Cardiac septum (tissue), 1 donor: ENCODE measurements around the gene PPP1R12A. TPM values are rescaled to one million over a fixed set of nuclear protein-coding genes. Genes with fewer than 3 reads are reported as not detected.

Source experiments
- DNase-seq: peaks from one replicate; pipeline ENCODE4 v3.0.0-alpha.2; 2020; ENCODE audit warnings: low spot score
- intact Hi-C: fragments of 100-400 bp; cut with DNase I; formaldehyde crosslinking; loops from one replicate; pipeline ENCODE4 v1.14.0; 2022
- total RNA-seq: library from RNA; stranded (reverse); fragmentation: NEBNext Ultra II Directional; extraction: Animal tissue kit (Norgen Biotek cat#: 25700); gene quantifications from one replicate; pipeline ENCODE4 v1.2.1, GENCODE V29; 2021
- donor health status: DM: no; HTN: no; CAD: no.

The PPP1R12A gene
- total RNA-seq, 1 donor from 2014 or later: 63.3 TPM

- intact Hi-C loops: no loop called here
- DNase-seq: no peak
Observed at GRCh38 chr12:79857675-79858074, 77.2 kb downstream of the PPP1R12A start.

DNA sequence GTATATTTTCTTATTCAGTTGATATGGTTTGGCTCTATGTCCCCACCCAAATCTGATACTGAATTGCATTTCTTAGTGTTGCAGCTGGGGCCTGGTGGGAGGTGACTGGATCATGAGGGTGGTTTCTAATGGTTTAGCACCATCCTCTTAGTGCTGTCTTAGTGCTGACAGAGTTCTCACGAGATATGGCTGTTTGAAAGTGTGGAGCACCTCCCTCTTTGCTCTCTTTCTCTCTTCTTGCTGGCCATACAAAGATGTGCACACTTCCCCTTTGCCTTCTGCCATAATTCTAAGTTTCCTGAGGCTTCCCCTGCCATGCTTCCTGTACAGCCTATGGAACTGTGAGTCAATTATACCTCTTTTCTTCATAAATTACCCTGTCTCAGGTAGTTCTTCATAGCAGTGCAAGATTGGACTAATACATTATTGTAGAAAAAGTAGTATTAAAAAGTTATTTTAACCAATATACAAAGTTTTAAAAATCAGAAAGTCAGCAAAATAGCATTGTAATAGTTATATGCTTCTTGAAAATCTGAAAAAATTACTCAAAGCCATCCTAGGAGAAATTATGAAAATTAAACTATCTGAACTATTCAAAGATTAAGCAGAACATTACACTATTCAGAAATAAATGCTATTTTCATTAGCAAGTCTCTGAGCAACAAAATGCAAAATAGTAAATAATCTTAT lies 84.1 kb downstream of the PPP1R12A start:
- DNase-seq: no peak
- intact Hi-C loops: no loop called here

DNA sequence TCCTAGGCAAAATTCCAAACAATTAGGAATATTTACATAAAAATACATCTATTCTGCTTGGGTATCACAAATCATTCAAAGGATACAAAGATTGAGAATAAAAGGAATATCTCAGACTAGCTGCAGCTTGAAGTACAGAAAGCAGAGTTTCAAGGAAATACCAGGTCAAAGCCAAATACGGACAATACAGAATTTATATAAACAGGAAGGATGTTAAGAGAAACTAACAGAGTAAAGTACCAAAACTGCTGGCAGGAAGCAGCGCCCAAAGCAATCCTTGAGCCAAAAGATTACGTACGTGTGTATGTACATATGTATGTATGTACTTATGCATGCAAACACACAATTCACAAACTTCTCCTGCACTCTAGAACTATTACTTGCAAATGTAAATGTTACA lies 86.6 kb downstream of the PPP1R12A start:
- intact Hi-C loops: loop anchor here (10.0 kb wide), 1 partner anchor 336 kb away; no protein-coding TSS in a partner anchor
- DNase-seq: no peak

GRCh38 chr12:79847417-79847816 lies 87.5 kb downstream of the PPP1R12A start:
- DNase-seq: no peak
- intact Hi-C loops: loop anchor here (10.0 kb wide), 1 partner anchor 337 kb away; no protein-coding TSS in a partner anchor

DNA sequence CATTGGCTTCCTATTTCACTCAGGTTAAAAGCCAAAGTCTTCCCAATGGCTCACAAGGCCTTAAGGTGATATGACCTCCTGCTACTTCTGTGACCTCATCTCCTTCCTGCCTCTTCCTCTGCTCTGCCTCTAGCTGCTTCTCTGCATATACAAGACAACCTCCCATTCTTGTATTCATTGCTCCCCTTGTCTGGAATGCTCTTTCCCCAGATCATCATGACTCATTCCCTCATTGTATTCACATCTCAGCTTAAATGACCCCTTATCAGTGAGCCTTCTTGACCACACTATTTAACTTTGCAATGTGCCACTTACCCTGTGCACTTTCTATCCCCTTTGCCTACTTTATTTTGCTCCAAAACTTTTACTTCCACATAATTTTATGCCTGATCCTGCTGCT lies 90.2 kb downstream of the PPP1R12A start:
- intact Hi-C loops: loop anchor here (10.0 kb wide), 1 partner anchor 340 kb away; no protein-coding TSS in a partner anchor
- no peak for DNase-seq

DNA sequence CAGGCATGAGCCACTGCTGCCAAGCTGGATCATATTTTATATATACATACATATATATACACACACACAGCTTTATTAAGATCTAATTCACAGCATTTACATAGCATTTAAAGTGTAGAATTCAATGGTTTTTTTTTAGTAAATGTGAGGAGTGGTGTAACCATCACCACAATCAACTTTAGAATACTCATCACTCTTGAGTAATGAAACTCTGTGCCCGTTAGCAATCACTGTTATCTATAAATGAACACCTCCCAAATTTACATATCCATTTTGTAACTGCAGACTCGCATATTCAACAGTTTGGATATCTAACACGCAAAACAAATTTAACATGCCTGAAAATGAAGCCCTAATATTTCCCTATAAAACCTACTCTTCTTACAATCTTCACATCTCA lies 90.9 kb downstream of the PPP1R12A start:
- DNase-seq: no peak
- intact Hi-C loops: loop anchor here (10.0 kb wide), 1 partner anchor 341 kb away; no protein-coding TSS in a partner anchor

- intact Hi-C loops: loop anchor here (10.0 kb wide), 1 partner anchor 342 kb away; no protein-coding TSS in a partner anchor
- no peak for DNase-seq
Observed at GRCh38 chr12:79842630-79843029, 92.3 kb downstream of the PPP1R12A start.

DNA sequence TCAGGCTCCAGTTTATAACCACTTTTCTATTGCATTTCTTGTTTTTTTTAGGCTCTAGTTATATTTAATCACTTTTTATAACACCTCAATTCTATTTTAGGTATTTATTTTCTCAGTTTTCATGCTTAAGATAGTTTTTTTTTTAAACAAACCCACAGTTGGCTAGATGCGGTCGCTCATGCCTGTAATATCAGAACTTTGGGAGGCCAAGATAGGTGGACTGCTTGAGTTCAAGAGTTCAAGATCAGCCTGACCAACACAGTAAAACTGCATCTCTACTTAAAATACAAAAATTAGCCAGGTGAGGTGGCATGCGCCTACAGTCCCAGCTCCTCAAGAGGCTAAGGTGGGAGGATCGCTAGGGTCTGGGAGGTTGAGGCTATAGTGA lies 93.0 kb downstream of the PPP1R12A start:
- intact Hi-C loops: loop anchor here (10.0 kb wide), 1 partner anchor 343 kb away; no protein-coding TSS in a partner anchor

DNA sequence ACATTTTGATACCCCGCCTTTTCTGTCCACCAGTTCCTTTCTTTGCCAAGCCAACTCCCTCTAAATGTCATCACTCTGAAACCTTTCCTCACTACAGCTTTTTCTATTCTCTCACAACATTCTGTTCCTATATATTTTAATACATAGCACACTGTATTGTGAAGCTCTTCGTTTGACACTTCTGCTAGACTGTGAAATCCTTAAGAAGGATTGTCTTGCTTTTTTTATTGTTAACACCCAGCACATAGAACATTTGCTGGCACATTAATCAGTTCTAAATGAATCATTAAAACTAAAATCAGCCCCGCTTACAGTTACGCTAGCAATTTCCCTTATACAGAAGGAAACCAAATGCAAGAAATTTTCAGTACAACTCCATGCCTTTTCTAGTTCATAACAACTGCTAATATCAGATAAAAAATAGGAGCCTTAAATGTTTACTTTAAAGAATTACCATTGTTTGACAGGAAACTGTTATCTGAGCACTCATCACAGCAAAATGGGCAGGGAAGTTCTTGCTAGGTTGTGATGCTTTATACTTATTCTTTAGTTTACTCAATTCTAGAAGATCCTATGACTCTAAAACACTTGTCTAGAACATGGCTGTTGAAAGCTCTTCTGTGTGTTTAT lies 93.5 kb downstream of the PPP1R12A start:
- intact Hi-C loops: loop anchor here (10.0 kb wide), 1 partner anchor 343 kb away; no protein-coding TSS in a partner anchor
- DNase-seq: no peak

More for the DNA sequence above, 93.0 kb downstream of the PPP1R12A start:
- no peak for DNase-seq

- intact Hi-C loops: no loop called here
- DNase-seq: no peak
Observed at GRCh38 chr12:79838359-79838758, 96.5 kb downstream of the PPP1R12A start.

- intact Hi-C loops: no loop called here
- DNase-seq: no peak
Observed at GRCh38 chr12:79837575-79837974, 97.3 kb downstream of the PPP1R12A start.

DNA sequence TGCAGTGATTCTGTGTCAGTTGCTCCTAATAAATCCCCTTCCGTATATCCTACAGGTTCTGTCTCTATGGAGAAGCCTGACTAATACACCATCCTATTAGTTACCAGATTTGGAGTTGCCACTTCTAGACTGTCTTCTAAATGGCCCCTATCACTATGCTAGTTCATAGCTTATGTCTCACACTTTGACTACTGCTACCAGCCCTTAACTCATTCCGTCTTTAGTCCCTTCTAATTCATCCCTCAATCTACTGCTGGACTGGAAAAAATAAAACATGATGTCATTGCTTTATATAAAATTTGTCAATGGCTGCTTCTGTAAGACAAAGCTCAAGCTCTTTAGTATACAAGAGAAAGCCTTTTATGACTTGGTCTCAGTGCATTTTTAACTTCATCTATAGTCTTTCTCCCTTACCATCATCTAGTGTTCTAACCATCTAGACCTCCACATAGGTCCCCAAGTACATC lies 99.5 kb downstream of the PPP1R12A start:
- no peak for DNase-seq
- intact Hi-C loops: no loop called here

- DNase-seq: no peak
- intact Hi-C loops: no loop called here
Observed at GRCh38 chr12:79834712-79835376, 100.1 kb downstream of the PPP1R12A start.

DNA sequence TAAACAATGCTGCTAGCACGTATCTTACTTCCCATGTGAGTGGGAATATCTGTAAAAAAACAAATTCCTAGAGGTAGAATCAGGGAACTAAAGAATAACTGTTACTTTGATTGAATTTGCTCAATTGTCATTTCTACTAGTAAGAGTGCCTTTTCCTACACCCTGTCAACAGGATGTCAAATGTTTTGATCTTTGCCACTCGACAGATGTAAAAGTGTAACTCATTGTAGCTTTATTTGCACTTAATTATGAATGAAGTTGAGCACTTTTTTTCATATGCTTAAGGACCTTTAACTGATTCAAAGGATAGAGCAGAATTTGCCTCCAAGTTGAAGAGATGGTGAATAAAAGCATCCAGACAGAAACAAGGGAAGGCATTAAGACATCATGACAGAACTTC lies 104.5 kb downstream of the PPP1R12A start:
- intact Hi-C loops: no loop called here
- no peak for DNase-seq

DNA sequence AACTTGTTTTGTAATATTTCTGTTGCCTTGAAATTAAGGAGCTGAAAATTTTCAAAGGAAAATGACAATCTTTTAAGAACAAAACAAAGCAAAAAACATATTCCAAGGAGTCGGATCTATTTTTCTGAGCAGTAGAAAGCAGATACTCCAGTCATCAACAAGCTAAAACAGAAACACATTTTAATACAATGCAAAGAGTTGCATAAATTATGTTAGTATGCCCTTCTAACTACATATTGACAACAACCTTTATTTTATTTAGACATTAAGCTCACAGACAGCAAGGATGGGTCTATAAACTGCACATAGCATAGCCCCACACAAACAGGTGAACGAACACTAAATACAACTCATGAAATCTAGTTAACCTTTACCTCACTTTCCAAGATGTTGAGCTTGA lies 106.0 kb downstream of the PPP1R12A start:
- no peak for DNase-seq
- intact Hi-C loops: no loop called here

DNA sequence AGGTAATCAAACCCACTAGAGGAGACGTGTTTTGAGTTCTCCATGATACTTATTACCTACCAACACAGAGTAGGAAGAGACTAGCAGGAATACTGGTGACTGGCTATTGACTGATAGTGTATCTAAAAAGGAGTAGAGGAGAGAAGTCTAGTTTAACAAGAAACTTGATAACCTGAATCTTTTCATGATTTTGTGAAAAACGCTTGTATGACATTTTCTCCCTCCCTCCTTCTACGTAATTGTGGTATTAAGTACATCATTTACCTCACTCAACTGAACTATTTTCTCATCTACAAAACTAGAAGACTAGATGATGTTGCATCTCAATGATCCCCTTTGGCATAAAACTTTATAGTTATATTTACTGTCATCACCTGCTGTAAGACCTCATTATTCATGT lies 107.4 kb downstream of the PPP1R12A start:
- intact Hi-C loops: no loop called here
- DNase-seq: no peak

DNA sequence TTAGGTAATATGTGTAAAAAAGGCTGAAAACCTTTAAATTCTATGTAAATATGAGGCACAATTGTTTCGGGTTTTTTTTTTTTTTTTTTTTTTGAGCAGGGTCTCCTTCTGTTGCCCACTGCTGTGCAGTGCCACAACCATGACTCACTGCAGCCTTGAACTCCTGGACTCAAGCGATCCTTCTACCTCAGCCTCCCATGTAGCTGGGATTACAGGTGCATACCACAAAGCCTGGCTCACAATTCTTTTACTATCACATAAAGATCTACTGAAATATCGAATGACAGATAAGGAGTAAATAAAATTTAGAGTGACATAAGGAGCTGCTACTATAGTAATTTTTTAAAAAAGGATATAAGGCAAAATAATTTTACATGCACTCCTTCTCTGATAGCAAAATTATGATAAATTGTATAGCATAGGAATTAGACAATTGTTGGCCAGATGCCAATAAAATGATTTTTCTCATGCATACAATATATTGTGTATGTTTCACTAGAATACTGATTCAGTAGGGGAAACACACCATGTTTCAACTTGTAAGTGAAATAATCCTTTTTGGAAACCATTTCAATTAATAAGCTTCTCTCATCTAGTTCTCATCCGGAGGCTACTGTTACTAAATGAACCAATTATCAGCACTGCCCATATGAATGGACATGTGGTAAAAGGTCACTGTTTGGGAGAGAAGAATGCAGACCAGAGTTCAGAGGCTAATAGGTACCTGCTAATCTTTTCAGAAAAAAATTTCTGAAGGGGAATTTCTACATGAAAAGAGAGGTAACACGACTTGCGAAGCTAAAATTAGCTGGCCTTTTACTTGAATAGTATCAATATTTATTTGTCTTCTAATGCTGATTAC lies 108.4 kb downstream of the PPP1R12A start:
- intact Hi-C loops: no loop called here
- DNase-seq: no peak

DNA sequence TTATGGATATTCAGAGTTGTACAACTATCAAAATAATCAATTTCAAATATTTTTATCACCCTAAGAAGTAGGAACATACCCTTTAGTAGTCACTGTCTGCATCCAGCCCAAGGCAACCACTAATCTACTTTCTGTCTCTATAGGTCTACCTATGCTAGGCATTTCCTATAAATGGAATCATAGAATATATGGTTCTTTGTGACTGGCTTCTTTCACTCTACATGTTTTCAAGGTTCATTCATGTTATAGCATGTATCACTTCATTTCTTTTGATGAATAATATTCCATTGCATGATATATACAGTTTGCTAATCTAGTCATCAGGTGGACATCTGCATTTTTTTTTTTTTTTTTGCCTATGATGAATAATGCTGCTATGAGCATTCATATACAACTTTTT lies 112.4 kb downstream of the PPP1R12A start:
- DNase-seq: no peak
- intact Hi-C loops: no loop called here

- no peak for DNase-seq
- intact Hi-C loops: loop anchor here (10.0 kb wide), 1 partner anchor 116 kb away; the partner anchor contains the start of gene PPP1R12A
Observed at GRCh38 chr12:79818856-79819255, 116.0 kb downstream of the PPP1R12A start.
